NB4 (cell line): Measurements from ENCODE around the gene RETREG3.
A peak's percentile ranks its signal among the peaks of the same experiment; 100 is the strongest.
"Not testable (repeated sequence)": the region's sequence is repeated elsewhere in the genome, so short reads cannot be mapped to it uniquely, and the experiment has no call there.

ENCODE experiments used
- DNase-seq: peaks from one replicate; pipeline ENCODE4 v3.0.0; 2010; ENCODE audit warnings: low read depth
- H3K4me3 ChIP-seq: one replicate; pipeline ENCODE4 v1.5.1; 2011; ENCODE audit warnings: mild to moderate bottlenecking, low read depth, low read length, moderate library complexity
- CTCF ChIP-seq: IDR thresholded peaks from one replicate; pipeline ENCODE4 v1.5.1; 2012; ENCODE audit warnings: low read depth, low read length
- MAX ChIP-seq: IDR thresholded peaks from 2 replicates; pipeline ENCODE4 v1.6.1; 2011; ENCODE audit warnings: low read depth, low read length
- MYC ChIP-seq: IDR thresholded peaks from 2 replicates; pipeline ENCODE4 v1.6.1; 2011; ENCODE audit warnings: low read depth, low read length
- POLR2A ChIP-seq: IDR thresholded peaks from 2 replicates; pipeline ENCODE4 v1.6.1; 2011; ENCODE audit warnings: mild to moderate bottlenecking; ENCODE audit not compliant: insufficient read length; ENCODE audit errors: extremely low read depth

The RETREG3 gene

GRCh38 chr17:42541041-42541833 is 67.9 kb downstream of the RETREG3 start:
- DNase-seq: no peak
- no peak for TF ChIP-seq POLR2A
- no peak for TF ChIP-seq MYC
- TF ChIP-seq MAX: no peak
- no peak for TF ChIP-seq CTCF
- no peak overlapping the region for H3K4me3 ChIP-seq

DNA sequence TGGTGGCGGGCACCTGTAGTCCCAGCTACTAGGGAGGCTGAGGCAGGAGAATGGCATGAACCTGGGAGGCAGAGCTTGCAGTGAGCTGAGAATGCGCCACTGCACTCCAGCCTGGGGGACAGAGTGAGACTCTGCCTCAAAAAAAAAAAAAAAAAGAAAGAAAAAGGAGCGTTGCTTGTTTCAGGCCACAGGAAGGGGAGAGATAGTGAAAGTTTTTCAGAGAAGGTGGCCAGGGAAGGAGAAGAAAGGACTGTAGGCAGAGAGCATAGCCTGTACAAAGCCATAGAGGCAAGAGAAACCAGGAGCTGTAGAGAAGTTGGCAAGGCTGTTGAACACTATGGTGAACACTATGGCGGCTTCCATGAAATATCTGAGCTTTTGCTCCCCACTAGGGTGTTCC is 68.6 kb downstream of the RETREG3 start:
- not testable (repeated sequence) for H3K4me3 ChIP-seq, DNase-seq

- TF ChIP-seq MAX: no peak
- TF ChIP-seq POLR2A: no peak
- TF ChIP-seq CTCF: no peak
- no peak for TF ChIP-seq MYC
- H3K4me3 ChIP-seq: no peak overlapping the region
- DNase-seq: no peak
These were observed 70.7 kb downstream of the RETREG3 start for GRCh38 chr17:42538482-42538881.

GRCh38 chr17:42537826-42538451 is 71.2 kb downstream of the RETREG3 start:
- DNase-seq: no peak
- no peak overlapping the region for H3K4me3 ChIP-seq

DNA sequence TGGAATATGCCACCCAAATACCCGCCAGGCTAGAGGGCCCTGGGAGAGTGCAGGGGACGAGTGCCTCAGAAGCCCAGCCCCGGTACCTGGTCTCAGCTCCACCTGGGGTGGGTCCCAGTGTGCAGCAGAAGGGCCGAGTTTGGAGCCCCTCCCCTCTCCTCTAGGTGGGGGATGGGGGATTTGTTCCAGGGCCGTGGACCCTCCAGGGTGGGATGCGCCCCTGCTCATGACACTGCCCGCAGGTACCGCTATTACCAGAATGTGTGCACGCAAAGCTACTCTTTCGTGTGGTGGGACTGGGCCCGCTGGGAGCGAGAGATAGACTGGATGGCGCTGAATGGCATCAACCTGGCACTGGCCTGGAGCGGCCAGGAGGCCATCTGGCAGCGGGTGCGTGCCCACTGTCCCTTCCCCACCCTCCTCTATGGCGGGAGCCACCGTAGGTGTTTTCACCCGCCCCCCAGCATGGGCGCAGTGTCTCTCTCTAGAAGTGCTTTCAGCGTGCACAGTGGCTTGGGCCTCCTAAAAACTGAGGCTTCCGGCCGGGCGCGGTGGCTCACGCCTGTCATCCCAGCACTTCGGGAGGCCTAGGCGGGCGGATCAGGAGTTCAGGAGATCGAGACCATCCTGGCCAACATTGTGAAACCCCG is 71.9 kb downstream of the RETREG3 start:
- no peak for TF ChIP-seq CTCF
- no peak for TF ChIP-seq POLR2A
- TF ChIP-seq MYC: no peak
- no peak for TF ChIP-seq MAX
- H3K4me3 ChIP-seq: peak overlapping the region; percentile 85
- DNase-seq: no peak

More at GRCh38 chr17:42537826-42538451, 71.2 kb downstream of the RETREG3 start:
- no peak for TF ChIP-seq POLR2A
- no peak for TF ChIP-seq MYC
- no peak for TF ChIP-seq CTCF
- TF ChIP-seq MAX: no peak

DNA sequence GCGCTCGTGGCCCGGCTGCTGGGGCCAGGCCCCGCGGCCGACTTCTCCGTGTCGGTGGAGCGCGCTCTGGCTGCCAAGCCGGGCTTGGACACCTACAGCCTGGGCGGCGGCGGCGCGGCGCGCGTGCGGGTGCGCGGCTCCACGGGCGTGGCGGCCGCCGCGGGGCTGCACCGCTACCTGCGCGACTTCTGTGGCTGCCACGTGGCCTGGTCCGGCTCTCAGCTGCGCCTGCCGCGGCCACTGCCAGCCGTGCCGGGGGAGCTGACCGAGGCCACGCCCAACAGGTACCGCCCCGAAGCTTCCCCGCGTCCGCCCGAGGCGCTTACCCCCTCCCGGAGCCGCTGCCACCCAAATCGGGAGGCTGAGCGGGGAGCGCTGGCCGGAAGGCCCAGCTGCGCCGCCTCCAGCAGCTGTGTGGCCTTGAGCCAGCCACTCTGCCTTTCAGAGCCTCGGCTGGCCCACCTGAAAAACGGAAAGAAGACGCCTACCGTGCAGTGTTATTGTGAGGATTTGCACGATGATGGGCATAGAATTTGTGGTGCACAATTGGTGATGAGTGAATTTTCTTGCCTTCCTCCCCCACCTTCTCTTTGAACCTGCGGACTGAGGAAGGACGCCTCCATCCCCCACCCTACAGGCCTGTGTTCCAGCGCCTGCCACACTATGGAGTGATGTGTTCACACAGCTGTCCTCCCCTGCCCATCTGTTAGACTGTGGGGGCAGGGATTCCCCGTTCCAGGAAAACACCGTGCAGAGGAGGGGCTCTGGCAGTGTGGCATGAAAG is 72.6 kb downstream of the RETREG3 start:
- peak overlapping the region; percentile 85 for H3K4me3 ChIP-seq
- DNase-seq: peak; percentile 90
- TF ChIP-seq POLR2A: peak; percentile 9
- peak; percentile 93 for TF ChIP-seq MAX
- TF ChIP-seq CTCF: no peak
- TF ChIP-seq MYC: peak; percentile 95
